Epithelial cell of prostate (primary cell): ENCODE results near the gene VPS9D1.
"Not testable (repeated sequence)": the region's sequence is repeated elsewhere in the genome, so short reads cannot be mapped to it uniquely, and the experiment has no call there.

ENCODE experiments used
- DNase-seq: peaks from one replicate; pipeline ENCODE4 v3.0.0-alpha.2; 2011; ENCODE audit warnings: low read depth, low spot score
- H3K27ac ChIP-seq: fragments of 450-650 bp; 2 replicates; pipeline ENCODE4 v1.5.1; 2017; ENCODE audit warnings: mild to moderate bottlenecking

VPS9D1 gene

GRCh38 chr16:89670496-89671431 lies 49.9 kb downstream of the VPS9D1 start:
- H3K27ac ChIP-seq: no peak overlapping the region
- no peak for DNase-seq

DNA sequence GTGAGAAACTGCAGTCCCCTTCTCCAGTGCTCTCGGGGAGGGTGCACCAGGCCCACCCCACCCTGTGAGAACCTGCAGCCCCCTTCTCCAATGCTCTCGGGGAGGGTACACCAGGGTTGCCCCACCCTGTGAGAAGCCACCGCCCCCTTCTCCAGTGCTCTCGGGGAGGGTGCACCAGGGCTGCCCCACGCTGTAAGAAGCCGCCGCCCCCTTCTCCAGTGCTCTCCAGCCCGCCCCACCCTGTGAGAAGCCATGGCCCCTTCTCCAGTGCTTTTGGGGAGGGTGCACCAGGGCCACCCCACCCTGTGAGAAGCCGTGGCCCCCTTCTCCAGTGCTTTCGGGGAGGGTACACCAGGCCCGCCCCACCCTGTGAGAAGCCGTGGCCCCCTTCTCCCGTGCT lies 50.9 kb downstream of the VPS9D1 start:
- H3K27ac ChIP-seq: no peak overlapping the region
- DNase-seq: no peak

GRCh38 chr16:89668790-89669158 lies 51.9 kb downstream of the VPS9D1 start:
- no peak overlapping the region for H3K27ac ChIP-seq
- DNase-seq: no peak

- no peak overlapping the region for H3K27ac ChIP-seq
- no peak for DNase-seq
Observed at GRCh38 chr16:89667633-89668032, 53.1 kb downstream of the VPS9D1 start.

GRCh38 chr16:89667000-89667399 lies 53.7 kb downstream of the VPS9D1 start:
- not testable (repeated sequence) for DNase-seq, H3K27ac ChIP-seq

DNA sequence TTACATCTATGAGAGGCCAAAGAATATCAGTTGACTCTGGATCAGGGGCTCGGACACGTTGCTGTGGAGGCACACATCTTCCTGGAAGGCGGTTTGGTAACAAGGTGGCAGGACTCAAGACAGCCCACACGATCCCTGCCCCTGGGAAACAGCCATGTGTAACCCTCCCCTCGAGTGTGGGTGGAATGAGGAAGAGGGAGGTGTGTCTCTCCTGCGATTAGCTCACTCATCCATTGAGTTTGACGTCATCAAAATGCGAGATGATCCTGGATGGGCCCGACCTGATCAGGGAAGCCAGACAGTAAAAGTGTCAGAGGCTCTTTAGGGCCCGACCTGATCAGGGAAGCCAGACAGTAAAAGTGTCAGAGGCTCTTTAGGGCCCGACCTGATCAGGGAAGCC lies 56.5 kb downstream of the VPS9D1 start:
- not testable (repeated sequence) for DNase-seq, H3K27ac ChIP-seq

GRCh38 chr16:89661215-89661614 lies 59.5 kb downstream of the VPS9D1 start:
- no peak for DNase-seq
- H3K27ac ChIP-seq: no peak overlapping the region

DNA sequence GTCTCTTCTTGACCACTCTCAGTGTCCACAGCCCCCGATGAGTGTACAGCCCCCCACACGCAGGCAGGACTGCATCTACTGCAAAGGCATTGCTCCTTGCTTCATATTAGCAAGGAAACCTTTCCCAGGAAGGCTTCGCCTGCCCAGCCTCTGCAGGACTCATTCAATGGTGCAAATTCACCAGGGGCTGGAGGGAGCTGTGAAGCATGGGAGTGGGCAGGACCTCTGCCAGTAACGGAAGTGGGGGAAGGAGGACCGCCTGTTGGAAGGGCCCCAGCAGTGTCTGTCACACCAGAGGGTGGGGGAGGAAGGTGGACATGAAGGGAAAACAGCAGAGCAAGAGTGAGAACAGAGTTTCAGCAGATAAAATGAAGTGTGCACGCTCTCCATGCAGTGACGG lies 60.6 kb downstream of the VPS9D1 start:
- no peak for DNase-seq
- no peak overlapping the region for H3K27ac ChIP-seq

DNA sequence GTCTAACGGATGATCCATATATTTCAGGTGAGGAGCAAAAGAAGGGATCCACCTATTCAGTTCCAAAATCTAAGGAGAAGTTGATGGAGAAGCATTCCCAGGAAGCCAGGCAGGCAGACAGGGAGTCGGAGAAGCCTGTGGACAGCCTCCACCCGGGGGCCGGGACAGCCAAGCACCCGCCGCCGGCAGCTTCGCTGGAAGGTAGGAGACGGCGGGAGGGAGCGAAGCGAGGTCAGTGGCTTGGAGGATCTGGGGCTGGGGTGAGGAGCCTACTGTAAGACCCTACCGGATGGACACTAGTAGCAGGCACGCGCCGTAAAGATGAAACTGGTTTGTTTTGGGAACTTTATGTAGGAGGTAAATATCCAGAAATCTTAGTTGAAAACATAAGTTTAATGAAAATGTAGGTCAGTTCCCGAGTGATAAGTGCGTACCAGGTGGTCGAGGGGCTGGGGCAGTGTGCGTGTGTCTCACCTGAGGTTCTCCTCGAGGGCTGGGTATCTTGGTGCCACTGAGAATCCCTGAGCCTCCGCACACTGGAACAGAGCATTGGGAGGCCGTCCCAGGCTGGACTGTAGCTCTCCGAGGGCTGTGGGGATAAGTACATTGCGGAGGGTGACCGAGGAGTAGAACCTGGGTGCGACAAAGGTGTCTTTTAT lies 62.3 kb downstream of the VPS9D1 start:
- peak overlapping the region; percentile 68 for H3K27ac ChIP-seq
- no peak for DNase-seq

GRCh38 chr16:89657442-89658220 lies 63.1 kb downstream of the VPS9D1 start, which contains the start of the genes CHMP1A and SPATA33:
CHMP1A (minus strand) TSS chr16:89657708; CDS start chr16:89657588, 120 bp downstream.
SPATA33 (plus strand) TSS chr16:89657836; CDS start chr16:89657912, 76 bp downstream.
- peak; percentile 24 for DNase-seq
- peak within 1 kb of the TSS; percentile 68 for H3K27ac ChIP-seq
